SK-N-SH treated with all-trans-retinoic acid at 6 μM for 48 hours (cell line): ENCODE measurements around the gene JAK1.

Experiments used
- CSDC2 ChIP-seq: fragments of 250-450 bp; sonication (Bioruptor Pico); IDR thresholded peaks from 2 replicates; pipeline ENCODE4 v1.5.0; 2020; ENCODE audit warnings: mild to moderate bottlenecking, moderate library complexity
- OSR1 ChIP-seq: fragments of 250-450 bp; sonication (Bioruptor Pico); IDR thresholded peaks from 2 replicates; pipeline ENCODE4 v1.8.0; 2022; ENCODE audit warnings: moderate library complexity, mild to moderate bottlenecking, inconsistent platforms
- RARB ChIP-seq: fragments of 250-450 bp; sonication (Bioruptor Pico); IDR thresholded peaks from 2 replicates; pipeline ENCODE4 v1.8.0; 2021; ENCODE audit warnings: mild to moderate bottlenecking, moderate library complexity
- TCF4 ChIP-seq: fragments of 250-450 bp; sonication (Bioruptor Pico); IDR thresholded peaks from 2 replicates; pipeline ENCODE4 v1.8.0; 2021; ENCODE audit warnings: mild to moderate bottlenecking, moderate library complexity, borderline replicate concordance
- ZFP30 ChIP-seq: fragments of 450-650 bp; formaldehyde crosslinking; IDR thresholded peaks from 2 replicates; pipeline ENCODE4 v1.5.0; 2022; ENCODE audit warnings: mild to moderate bottlenecking, moderate library complexity
- ZNF8 ChIP-seq: fragments of 450-650 bp; formaldehyde crosslinking; IDR thresholded peaks from 2 replicates; pipeline ENCODE4 v1.5.0; 2020; ENCODE audit warnings: mild to moderate bottlenecking, moderate library complexity

DNA sequence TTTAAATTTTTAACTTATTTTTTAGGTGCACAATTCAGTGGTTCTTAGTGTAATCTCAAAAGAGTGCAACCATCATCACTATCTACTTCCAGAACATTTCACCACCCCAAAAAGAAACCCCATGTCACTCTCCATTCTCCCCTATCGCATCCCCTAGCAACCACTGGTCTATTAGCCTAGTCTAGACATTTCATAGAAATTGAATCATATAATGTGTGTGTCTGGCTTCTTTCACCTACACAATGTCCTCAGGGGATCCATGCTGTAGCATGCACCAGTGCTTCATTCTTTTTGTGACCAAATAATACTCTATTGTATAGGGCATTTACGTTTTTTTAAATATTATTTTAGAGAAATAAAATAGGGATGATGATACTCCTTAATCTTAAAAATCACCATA, 64.7 kb downstream of the JAK1 start:
- TF ChIP-seq CSDC2 (CRISPR knock-in tag) (no peak), ZNF8 (CRISPR knock-in tag) (no peak), TCF4 (no peak), ZFP30 (CRISPR knock-in tag) (no peak), OSR1 (CRISPR knock-in tag) (no peak), RARB (no peak)
